ENCODE measurements around the gene NPIPB2. TPM values are rescaled to one million over a fixed set of nuclear protein-coding genes. Genes with fewer than 3 reads are reported as not detected.
A peak's percentile ranks its signal among the peaks of the same experiment; 100 is the strongest.
"Not testable (repeated sequence)": the region's sequence is repeated elsewhere in the genome, so short reads cannot be mapped to it uniquely, and the experiment has no call there.

Gene NPIPB2
- 10 to 100 TPM in 1 of 6 experiments, 1 to 10 TPM in 5; 2.1 to 10.2 (median 4.2) TPM for total RNA-seq
- long read RNA-seq, result 0 reads

GRCh38 chr16:11941945-11942344 is at the start of gene NPIPB2:
TSS of gene NPIPB2 (minus strand) at chr16:11942045. CDS start at chr16:11942045, 0 bp downstream.
- H3K4me1 ChIP-seq; H3K27ac ChIP-seq; H3K4me3 ChIP-seq; DNase-seq; ATAC-seq; intact Hi-C loops (cut with DNase I); H3K36me3 ChIP-seq; H3K27me3 ChIP-seq; H3K9me3 ChIP-seq: not testable (repeated sequence)
- WGBS (ENCODE audit: insufficient coverage, low coverage, low lambda C conversion rate, missing lambda C conversion rate), result 98% methylated on average over 4 of the region's 4 CpGs

- intact Hi-C loops (cut with DNase I), result no loop called here
These were observed 49.0 kb upstream of the NPIPB2 start for GRCh38 chr16:11990702-11991390.

GRCh38 chr16:11988258-11988978 is 46.6 kb upstream of the NPIPB2 start:
- Histone ChIP-seq H3K27me3 (no peaks in the 10 kb centered on the region), H3K4me1 (no peaks in the 10 kb centered on the region), H3K9me3 (no peaks in the 10 kb centered on the region), H3K4me3 (no peak overlapping the region), H3K36me3 (no peaks in the 10 kb centered on the region), H3K27ac (no peak overlapping the region)
- WGBS (ENCODE audit: insufficient coverage, low coverage, low lambda C conversion rate, missing lambda C conversion rate), result 57% methylated on average over 5 of the region's 5 CpGs
- no peak for DNase-seq
- intact Hi-C loops (cut with DNase I), result no loop called here
- peak in 1 of 4 donors; percentile 38 for ATAC-seq
- TF ChIP-seq POLR2A (IDR thresholded peaks at IDR 0.05) (no peak), CTCF (IDR thresholded peaks at IDR 0.05) (no peak)

More at GRCh38 chr16:11990702-11991390, 49.0 kb upstream of the NPIPB2 start:
- no peak overlapping the region for H3K27ac ChIP-seq
- WGBS (ENCODE audit: insufficient coverage, low coverage, low lambda C conversion rate, missing lambda C conversion rate), result 65% methylated on average over 10 of the region's 11 CpGs
- H3K4me1 ChIP-seq, result no peaks in the 10 kb centered on the region
- H3K27me3 ChIP-seq, result no peaks in the 10 kb centered on the region
- TF ChIP-seq CTCF (IDR thresholded peaks at IDR 0.05) (no peak), POLR2A (IDR thresholded peaks at IDR 0.05) (no peak)
- no peaks in the 10 kb centered on the region for H3K36me3 ChIP-seq
- H3K4me3 ChIP-seq, result no peak overlapping the region
- DNase-seq, result no peak
- ATAC-seq, result no peak
- no peaks in the 10 kb centered on the region for H3K9me3 ChIP-seq

GRCh38 chr16:11986521-11987057 is 44.7 kb upstream of the NPIPB2 start:
- DNase-seq (no peak), ATAC-seq (no peak)
- no peak for TF ChIP-seq CTCF (IDR thresholded peaks at IDR 0.05)
- TF ChIP-seq POLR2A (IDR thresholded peaks at IDR 0.05), result no peak
- WGBS (ENCODE audit: insufficient coverage, low coverage, low lambda C conversion rate, missing lambda C conversion rate), result 79% methylated on average over 12 of the region's 12 CpGs
- Histone ChIP-seq H3K9me3 (no peaks in the 10 kb centered on the region), H3K4me1 (no peaks in the 10 kb centered on the region), H3K36me3 (no peaks in the 10 kb centered on the region), H3K27ac (no peak overlapping the region), H3K27me3 (no peaks in the 10 kb centered on the region), H3K4me3 (no peak overlapping the region)
- intact Hi-C loops (cut with DNase I), result no loop called here

GRCh38 chr16:11985250-11985649 is 43.4 kb upstream of the NPIPB2 start:
- Histone ChIP-seq H3K9me3 (no peaks in the 10 kb centered on the region), H3K4me3 (no peak overlapping the region), H3K36me3 (no peaks in the 10 kb centered on the region), H3K27ac (no peak overlapping the region), H3K27me3 (no peaks in the 10 kb centered on the region), H3K4me1 (no peaks in the 10 kb centered on the region)
- TF ChIP-seq CTCF (IDR thresholded peaks at IDR 0.05) (no peak), POLR2A (IDR thresholded peaks at IDR 0.05) (no peak)
- DNase-seq, result no peak
- ATAC-seq, result no peak
- intact Hi-C loops (cut with DNase I), result no loop called here
- WGBS (ENCODE audit: insufficient coverage, low coverage, low lambda C conversion rate, missing lambda C conversion rate), result 83% methylated on average over 4 of the region's 5 CpGs

Measured in right lobe of liver (tissue), 6 donors.